ENCODE measurements around the gene EXOC1L.
A peak's percentile ranks its signal among the peaks of the same experiment; 100 is the strongest.

Gene EXOC1L, protein sequence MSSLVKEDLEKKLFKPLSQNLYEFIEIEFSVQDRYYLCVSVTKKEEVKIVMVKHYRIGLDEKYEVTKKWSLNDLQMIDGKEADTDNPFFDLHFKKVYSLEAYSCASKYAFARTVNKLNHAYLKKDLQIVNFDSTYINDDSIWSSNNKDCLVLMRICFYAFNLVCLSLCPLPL

DNA sequence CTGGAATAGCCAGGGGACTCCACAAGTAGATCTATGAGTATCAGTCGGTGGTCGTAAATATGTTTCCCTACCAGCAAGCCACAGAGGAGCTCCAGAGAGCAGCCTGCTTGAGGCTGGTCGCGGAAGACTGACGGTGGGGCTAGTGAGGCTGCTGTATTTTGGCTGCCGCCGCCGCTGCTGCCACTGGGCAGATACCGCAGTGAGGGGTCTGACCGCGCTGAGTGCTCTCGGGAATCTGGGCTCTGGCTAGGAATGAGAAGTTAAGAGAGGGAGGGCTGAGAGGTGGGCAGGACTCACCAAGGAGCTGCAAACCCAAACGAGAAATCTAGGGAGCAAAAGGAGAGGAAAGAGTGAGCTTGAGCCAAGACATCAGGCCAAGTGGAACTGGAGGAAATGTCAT, at the start of gene EXOC1L:
Gene EXOC1L, plus strand, starts transcription at position 157 of the 400 bp plus-strand sequence. Its CDS starts 237 bp downstream, at position 394.
- no peak for DNase-seq

DNA sequence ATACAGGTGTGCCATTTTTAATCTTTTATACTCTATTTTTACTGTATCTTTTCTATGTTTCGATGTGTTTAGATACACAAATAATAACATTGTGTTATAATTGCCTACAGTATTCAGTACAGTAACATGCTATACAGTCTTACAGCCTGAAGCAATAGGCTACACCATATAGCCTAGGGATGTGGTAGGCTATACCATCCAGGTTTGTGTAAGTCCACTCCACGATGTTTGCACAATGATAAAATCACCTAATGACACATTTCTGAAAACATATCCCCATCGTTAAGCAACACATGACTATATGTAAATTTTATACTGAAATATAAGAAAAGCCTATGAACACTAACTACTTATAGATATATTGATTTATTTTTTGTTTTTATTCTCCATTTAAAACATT, 48.9 kb upstream of the EXOC1L start:
- DNase-seq: no peak

DNA sequence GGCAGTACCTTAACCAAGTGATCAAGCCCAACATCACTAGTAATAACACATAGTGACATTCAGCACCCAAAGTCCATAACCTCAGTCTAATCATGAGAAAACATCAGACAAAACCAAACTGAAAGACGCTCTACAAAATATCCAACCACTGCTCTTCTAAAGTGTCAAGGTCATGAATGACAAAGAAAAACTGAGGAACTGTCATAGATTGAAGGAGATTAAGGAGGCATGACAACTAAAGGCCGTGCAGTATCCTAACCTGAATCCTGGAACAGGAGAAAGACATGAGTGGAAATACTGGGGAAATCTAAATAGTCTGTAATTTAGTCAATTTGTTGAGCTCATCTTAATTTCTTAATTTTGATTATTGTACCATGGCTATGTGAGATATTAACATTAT, 38.2 kb upstream of the EXOC1L start:
- no peak for DNase-seq

- DNase-seq: no peak
Observed at GRCh38 chr4:55781812-55782211, 37.8 kb upstream of the EXOC1L start.

DNA sequence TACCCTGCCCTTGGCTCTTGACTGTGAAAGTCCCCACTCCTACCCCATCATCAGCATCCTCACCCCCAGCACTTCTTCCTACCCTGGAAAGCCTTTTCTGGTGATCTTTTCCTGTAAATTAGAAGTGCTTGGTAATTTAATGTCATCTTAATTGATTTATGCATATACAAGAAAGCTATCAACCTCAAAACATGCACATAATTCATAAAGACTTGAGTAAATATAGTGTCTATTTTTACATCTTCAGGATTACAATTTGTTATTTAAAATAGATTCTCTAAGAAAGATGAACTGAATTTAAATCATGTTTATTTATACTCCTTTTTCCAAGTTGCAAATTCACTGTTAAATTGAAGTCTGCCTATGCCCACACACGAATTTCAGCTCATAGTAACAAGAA, 36.0 kb upstream of the EXOC1L start:
- DNase-seq: no peak

DNA sequence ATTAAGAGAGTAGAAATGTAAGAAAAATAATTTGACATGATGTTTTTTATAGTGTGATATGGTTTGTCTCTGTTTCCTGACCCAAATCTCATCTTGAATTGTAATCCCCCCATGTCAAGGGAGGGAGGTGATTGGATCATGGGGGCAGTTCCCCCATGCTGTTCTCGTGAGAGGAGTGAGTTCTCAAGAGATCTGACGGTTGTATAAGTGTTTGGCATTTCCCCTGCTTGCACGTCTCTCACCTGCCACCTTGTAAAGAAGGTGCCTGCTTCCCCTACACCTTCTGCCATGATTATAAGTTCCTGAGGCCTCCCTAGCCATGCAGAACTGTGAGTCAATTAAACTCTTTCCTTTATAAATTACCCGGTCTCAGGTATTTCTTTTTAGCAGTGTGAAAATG, 34.8 kb upstream of the EXOC1L start:
- DNase-seq: no peak

- no peak for DNase-seq
Observed at GRCh38 chr4:55791666-55792065, 27.9 kb upstream of the EXOC1L start.

GRCh38 chr4:55793479-55793878, 26.1 kb upstream of the EXOC1L start:
- DNase-seq: no peak

DNA sequence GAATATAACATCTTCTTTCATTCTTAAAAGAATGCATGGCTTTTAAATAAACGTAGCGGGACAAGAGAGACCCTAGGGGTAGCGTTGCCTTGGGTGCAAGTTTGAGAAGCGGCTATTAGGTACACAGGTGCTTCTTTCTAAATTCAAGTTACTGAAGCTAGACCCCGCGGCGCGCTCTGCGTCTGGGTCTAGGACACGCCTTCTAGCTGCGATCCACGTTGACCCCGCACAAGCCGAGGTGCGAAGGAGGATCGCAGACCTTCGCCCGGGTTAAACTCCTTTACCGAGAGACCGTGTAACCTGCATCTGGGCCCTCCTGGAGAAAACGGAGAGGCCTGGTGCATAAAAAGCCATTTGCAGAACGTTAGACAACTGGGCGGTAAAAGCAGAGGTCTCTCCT, 25.5 kb upstream of the EXOC1L start:
- DNase-seq: no peak

DNA sequence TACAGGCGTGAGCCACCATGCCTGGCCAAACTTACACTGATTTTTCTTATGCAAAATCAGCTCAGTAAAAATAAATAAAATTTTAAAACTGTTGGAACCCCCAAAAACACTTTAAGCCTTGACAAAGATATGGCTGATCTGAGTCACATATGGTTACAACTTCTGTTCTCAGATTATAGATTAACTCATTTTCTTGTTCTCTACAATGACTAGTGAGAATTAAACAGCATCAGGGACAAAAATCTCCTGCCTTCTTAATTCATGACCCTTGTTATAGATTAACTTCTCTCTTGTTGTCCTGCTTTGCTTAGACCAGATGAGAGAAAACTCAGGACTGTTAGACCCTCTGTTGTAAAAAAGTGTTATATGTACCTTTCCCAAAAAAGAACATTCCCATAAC, 24.2 kb upstream of the EXOC1L start:
- no peak for DNase-seq

GRCh38 chr4:55801498-55801897, 18.1 kb upstream of the EXOC1L start:
- DNase-seq: no peak

GRCh38 chr4:55807556-55807955, 12.0 kb upstream of the EXOC1L start:
- DNase-seq: no peak

DNA sequence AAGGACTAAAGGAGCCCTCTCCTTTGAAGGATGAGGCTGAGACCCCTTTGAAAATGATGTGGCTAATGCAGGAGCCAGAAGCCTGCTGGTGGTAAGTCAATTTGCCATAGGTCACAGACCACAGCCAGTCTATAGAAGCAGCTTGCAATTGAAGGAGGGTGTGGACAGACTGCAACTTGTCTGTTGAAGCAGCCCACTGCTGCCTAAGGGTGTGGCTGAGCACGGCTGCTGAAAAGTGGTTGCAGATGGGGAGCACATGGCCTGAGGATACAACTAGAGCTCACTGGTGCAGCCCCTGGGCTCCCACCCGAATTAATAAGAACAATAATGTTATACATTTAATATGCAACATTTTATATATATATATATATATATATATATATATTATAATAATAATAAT, 11.4 kb upstream of the EXOC1L start:
- no peak for DNase-seq

DNA sequence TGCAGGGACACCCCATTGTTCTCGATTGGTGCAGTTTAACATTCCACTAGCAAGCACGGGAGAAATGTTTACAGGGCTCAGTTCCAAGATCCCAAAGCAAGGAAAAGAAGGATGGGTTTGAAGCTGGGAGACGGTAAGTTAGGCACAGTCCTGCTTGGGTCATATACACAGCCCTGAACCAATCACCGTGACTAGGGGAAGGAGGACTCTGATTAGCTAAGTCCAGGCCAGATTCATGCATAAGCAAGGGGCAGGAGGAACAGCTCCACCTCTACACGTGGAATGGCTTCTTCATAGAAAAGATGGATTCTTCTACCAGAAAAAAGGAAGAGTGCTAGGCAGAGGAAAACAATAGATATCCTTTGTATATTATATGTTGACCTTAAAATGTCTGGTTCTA, 11.0 kb upstream of the EXOC1L start:
- no peak for DNase-seq

GRCh38 chr4:55817691-55818090, 1.9 kb upstream of the EXOC1L start:
- DNase-seq: no peak

GRCh38 chr4:55820279-55820678, 689 bp downstream of the EXOC1L start:
- DNase-seq: no peak

GRCh38 chr4:55822329-55822728, 2.7 kb downstream of the EXOC1L start:
- no peak for DNase-seq

GRCh38 chr4:55824865-55825264, 5.3 kb downstream of the EXOC1L start:
- DNase-seq: no peak

- DNase-seq: no peak
Observed at GRCh38 chr4:55826986-55827385, 7.4 kb downstream of the EXOC1L start.

DNA sequence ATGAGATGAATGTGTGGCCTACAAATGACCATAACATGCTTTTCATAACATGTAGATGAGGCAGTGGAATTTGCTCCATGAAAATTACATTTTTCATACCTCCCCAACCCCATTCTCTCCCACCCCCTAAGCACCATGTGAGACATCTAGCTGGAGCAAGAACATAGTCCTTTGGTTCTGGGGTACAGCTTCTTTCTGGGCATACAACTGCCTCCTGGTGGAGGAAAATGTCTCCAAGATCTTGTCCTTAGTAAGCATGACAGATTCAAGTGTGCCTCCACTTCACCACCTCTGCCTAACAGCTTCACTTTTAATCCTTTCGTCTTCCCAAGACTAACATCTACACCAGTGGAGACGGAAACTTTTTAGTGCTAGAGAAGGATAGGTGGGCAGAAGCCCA, 8.0 kb downstream of the EXOC1L start:
- DNase-seq: no peak

- no peak for DNase-seq
Observed at GRCh38 chr4:55830048-55830447, 10.5 kb downstream of the EXOC1L start.

- no peak for DNase-seq
Observed at GRCh38 chr4:55830716-55831115, 11.1 kb downstream of the EXOC1L start.

DNA sequence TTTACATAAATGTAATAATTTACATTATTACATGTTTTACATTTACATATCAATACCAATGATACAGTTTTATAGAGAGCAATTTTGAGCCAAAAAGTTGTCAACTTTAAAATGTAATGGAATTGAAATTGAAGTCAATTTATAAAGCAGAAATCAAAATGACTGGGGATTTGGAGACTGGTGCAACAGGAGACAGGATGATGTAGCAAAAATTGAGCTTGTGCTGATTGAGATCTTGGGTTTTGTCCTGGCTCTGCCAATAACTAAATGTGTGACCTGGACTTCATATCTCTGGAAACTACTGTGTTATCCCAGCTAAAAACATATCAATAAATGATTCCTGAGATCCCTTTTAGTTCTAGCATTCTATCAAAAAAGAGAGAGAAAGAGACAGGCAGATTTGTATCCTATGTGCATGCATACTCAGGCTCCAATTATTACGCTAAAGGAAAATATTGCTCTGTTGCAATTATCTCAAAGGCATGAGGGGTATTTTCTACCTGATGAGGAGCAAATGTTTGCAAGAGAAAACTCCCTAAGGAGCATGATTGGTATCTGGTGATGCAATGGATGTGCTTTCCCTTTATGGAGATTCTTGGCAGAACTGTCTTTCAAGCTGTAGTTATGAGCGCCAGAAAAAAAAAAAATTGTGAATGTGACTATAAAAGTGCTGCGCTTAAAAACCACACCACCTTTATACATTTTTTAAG, 14.7 kb downstream of the EXOC1L start:
- peak; percentile 48 for DNase-seq

GRCh38 chr4:55837903-55838302, 18.3 kb downstream of the EXOC1L start:
- peak; percentile 9 for DNase-seq

GRCh38 chr4:55838356-55838755, 18.8 kb downstream of the EXOC1L start:
- DNase-seq: no peak
